ENCODE data around the gene GSPT1.

The GSPT1 gene

DNA sequence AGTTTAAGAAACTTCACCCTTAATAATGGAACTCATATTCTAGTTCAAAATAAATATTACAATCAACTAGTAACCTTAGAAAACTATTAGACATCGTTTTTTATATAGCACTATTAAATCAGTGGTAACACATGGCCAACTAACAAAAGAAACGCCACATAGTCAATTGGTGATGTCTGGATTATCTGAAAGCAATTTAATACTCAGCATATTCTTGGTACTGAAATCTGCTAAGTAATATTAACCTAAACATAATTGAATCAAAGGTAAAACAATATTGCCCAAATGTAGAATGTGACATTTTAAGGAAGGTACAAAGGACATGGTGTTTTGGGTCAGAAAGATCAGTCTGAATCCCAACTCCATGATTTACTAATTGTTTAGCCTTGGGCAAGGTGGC is 53.3 kb downstream of the GSPT1 start:
- TF ChIP-seq, protein P1, sequence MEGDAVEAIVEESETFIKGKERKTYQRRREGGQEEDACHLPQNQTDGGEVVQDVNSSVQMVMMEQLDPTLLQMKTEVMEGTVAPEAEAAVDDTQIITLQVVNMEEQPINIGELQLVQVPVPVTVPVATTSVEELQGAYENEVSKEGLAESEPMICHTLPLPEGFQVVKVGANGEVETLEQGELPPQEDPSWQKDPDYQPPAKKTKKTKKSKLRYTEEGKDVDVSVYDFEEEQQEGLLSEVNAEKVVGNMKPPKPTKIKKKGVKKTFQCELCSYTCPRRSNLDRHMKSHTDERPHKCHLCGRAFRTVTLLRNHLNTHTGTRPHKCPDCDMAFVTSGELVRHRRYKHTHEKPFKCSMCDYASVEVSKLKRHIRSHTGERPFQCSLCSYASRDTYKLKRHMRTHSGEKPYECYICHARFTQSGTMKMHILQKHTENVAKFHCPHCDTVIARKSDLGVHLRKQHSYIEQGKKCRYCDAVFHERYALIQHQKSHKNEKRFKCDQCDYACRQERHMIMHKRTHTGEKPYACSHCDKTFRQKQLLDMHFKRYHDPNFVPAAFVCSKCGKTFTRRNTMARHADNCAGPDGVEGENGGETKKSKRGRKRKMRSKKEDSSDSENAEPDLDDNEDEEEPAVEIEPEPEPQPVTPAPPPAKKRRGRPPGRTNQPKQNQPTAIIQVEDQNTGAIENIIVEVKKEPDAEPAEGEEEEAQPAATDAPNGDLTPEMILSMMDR (conservative IDR thresholded peaks at IDR 0.05) = no peak
- H3K27ac ChIP-seq = no peak overlapping the region

DNA sequence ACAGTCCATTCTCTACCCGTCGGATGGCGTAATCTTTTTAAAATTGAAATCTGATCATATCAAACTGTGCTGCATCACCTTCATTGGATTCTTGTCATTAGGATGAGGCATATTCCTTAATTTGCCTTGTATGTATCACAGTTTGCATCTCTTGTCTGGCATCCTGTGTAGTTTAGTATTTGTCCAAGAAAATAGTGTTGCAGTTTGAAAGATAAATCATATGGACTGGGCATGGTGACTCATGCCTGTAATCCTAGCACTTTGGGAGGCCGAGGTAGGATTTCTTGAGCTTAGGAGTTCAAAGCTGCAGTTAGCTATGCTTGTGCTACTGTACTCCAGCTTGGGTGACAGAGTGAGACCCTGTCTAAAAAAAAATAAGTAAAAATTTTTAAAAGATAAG is 58.6 kb downstream of the GSPT1 start:
- TF ChIP-seq, protein P1 (conservative IDR thresholded peaks at IDR 0.05) = no peak
- H3K27ac ChIP-seq = no peak overlapping the region

DNA sequence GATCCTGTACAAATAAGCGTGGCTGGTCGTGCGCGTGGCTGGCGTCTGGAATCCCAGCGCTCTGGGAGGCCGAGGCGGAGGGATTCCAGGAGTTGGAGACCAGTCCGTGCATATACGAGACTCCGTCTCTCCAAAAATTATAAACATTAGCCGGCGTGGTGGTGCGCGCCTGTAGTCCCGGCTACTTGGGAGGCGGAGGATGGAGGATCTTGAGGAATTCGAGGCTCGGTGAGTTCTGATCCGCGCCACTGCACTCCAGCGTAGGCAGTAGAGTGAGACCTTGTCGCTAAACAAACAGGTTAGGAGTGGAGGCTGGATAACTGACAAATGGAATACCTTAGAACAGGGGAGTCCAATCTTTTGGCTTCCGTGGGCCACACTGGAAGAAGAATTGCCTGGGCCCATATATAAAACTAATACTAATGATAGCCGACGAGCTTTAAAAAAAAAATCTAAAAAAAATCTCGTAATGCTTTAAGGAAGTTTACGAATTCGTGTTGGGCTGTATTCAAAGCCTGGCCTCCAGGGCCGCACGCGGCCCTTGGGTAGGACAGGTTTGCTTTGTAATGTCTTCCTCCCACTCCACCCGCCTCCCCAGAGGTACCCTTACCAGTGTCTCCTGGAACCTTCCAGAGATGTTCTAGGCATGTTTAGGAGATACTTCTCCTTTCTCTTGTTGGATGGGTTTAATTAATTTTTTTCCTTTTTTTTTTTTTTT is 63.5 kb downstream of the GSPT1 start:
- peak overlapping the region; percentile 83 for H3K27ac ChIP-seq
- TF ChIP-seq, protein P1 (conservative IDR thresholded peaks at IDR 0.05) = no peak

DNA sequence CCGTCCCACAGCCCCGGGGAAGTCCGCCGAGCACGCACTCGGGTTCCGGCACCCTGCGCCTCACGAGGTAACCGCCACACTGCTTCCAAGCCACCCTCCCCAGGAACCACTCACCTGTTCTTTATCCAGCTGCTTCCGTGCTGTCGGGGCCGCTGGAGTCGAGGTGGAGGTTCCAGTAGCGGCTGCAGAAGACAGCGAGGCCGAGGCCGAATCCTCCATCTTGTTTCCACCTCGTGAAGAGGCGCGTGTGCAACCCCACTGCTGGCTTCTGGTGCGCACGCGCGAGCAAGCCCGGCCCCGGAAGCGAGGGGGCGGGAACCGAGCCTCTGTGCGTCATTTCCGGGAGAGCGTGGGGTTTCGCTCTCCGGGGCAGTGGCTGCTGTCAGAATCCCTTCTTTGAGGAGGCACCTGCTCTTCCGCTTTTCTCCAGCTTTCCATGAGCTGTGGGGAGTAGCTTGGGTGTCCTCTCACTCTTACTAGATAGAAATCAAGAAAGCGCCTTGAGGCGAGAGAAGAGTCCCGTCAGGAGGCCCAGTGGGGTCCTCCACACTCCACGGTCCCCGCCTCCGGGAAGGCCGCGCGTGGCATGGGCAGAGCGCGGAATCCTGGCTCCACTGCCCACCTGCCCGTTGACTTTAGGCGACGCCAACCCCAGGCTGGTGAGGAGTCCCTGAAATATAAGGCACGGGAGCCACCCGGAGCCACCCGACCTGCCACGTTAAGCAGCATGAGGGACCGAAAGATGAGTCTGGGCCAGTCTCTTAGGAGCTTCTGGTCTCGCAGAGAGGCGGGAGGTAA is 64.3 kb downstream of the GSPT1 start, which contains the start of gene RSL1D1:
RSL1D1 (minus strand) TSS at position 249 of the 798 bp plus-strand sequence; CDS start at position 219, 30 bp downstream.
- TF ChIP-seq, protein P1 (conservative IDR thresholded peaks at IDR 0.05) = no peak
- peak within 1 kb of the TSS; percentile 83 for H3K27ac ChIP-seq

DNA sequence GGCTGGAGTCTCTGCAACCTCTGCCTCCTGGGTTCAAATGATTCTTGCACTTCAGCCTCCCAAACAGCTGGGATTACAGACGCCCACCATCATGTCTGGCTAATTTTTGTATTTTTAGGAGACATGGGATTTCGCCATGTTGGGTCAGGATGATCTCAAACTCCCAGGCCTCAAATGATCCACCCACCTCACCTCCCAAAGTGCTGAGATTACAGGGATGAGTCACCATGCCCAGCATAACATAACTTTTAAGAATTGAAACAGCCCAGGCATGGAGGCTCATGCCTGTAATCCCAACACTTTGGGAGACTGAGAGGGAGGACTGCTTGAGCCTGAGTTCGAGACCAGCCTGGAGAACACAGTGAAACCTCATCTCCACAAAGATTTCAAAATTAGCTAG is 66.9 kb downstream of the GSPT1 start:
- H3K27ac ChIP-seq = no peak overlapping the region
- TF ChIP-seq, protein P1 (conservative IDR thresholded peaks at IDR 0.05) = no peak

DNA sequence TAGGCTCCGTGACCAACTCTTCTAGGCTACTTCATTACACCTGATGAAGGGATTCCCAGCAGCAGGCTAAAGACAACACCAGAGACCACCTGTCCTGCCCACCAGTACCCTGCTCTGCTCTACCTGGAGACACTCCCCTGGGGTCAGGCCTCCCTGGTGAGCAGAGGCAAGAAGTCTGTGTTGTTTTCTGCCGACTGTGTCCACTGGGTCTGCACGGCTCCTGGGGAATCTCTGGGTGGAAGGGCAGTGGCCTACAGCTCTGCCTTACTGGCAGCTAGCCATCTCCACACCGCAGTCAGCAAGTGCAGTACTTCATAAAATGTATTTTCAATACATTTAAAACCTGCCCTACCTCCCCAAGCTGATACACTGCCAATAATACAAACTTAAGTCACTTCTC is 71.3 kb downstream of the GSPT1 start:
- no peak overlapping the region for H3K27ac ChIP-seq
- TF ChIP-seq, protein P1 (conservative IDR thresholded peaks at IDR 0.05) = no peak

DNA sequence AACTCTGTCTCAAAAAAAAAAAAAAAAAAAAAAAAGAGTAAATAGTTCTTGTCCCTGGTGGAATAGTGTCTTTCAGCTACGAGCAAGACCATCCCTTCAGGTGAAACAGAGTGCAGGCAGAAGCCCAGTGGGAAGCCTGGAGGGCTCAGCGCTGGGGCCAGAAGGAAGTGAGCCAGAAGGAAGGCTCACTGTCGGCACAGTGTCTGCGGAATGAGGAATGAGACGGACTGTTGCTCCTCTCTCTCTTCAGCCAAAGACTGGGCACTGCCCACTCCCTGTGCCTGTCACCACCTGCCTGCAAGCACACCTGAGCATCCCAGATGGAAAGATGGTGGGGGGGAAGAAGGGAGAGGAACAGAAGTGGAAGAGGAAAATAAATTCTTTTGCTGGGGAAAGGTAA is 71.9 kb downstream of the GSPT1 start:
- TF ChIP-seq, protein P1 (conservative IDR thresholded peaks at IDR 0.05) = no peak
- no peak overlapping the region for H3K27ac ChIP-seq

Measured in VCaP (cell line).